Sigmoid colon (tissue), 4 donors: Measurements from ENCODE around the gene ZMPSTE24.

Experiments used
- CTCF ChIP-seq, 4 experiments: fragments of 450-650 bp in 3 of 4; fragments of 200-600 bp in 1 of 4; IDR thresholded peaks; one replicate each; pipeline ENCODE4 v1.5.1; 2016 to 2019; ENCODE audit warnings: antibody characterized with exemption in 4 of 4, mild to moderate bottlenecking in 3 of 4, moderate library complexity in 2 of 4
- EP300 ChIP-seq, 4 donors: sonication (generic); formaldehyde crosslinking; IDR thresholded peaks; one replicate each; pipeline ENCODE4 v1.6.1; 2017; ENCODE audit warnings: antibody characterized with exemption in 4 of 4
- POLR2A ChIP-seq, 2 donors: fragments of 450-650 bp; IDR thresholded peaks; one replicate each; pipeline ENCODE4 v1.6.1; 2016; ENCODE audit warnings: antibody characterized with exemption in 2 of 2, mild to moderate bottlenecking in 2 of 2, moderate library complexity in 2 of 2

DNA sequence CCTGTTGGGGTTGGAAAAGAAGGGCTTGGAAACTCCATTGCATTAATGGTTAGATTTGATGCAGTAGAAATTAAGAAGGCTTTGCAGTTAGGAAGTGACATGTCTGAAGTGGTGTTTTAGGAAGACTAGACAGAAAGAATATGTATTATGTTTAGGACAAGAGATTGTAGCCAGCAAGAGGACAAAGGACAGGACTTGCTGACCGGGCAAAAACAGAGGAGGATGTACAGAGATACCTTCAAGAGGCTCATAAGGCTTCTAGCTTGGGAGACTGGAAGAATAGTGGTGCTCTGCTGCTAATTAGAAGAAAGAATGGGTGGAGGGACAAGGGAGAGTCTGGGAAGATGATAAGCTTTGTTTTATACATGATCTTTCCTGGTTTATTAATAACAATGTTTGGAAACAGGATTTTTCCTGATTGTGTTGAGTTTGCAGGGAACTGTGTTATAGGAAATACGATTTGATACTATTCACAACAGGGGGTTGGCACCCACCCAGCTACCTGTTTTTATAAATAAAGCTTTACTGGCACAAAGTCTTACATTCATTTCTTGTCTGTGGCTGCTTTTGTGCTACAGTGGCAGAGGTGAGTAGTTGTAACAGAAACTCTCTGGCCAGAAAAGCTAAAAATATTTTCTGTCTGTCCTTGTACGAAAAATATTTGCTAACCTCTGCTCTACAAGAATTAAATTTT, 47.4 kb upstream of the ZMPSTE24 start:
- TF ChIP-seq CTCF (IDR thresholded peaks at IDR 0.05) = no peak
- no peak for TF ChIP-seq EP300 (IDR thresholded peaks at IDR 0.05)
- no peak for TF ChIP-seq POLR2A (IDR thresholded peaks at IDR 0.05)
